Keratinocyte (primary cell): ENCODE measurements around the gene CDKAL1.

Source experiments
- EZH2 ChIP-seq: IDR thresholded peaks from one replicate; pipeline ENCODE4 v1.6.1; 2012; ENCODE audit warnings: inconsistent platforms, mild to moderate bottlenecking, low read length, moderate library complexity
- TF ChIP-seq, protein P1 (sequence below), 3 experiments: IDR thresholded peaks in 1 of 3; conservative IDR thresholded peaks in 1 of 3; optimal IDR thresholded peaks in 1 of 3; 2 replicates in 2 of 3; 3 replicates in 1 of 3; pipeline versions ENCODE3 to v1.5.1; 2011; ENCODE audit warnings: low read length in 3 of 3, mild to moderate bottlenecking in 3 of 3, moderate library complexity in 2 of 3, control low read depth in 1 of 3, inconsistent platforms in 1 of 3; ENCODE audit not compliant: insufficient read depth in 2 of 3; ENCODE audit errors: extremely low read depth in 1 of 3

DNA sequence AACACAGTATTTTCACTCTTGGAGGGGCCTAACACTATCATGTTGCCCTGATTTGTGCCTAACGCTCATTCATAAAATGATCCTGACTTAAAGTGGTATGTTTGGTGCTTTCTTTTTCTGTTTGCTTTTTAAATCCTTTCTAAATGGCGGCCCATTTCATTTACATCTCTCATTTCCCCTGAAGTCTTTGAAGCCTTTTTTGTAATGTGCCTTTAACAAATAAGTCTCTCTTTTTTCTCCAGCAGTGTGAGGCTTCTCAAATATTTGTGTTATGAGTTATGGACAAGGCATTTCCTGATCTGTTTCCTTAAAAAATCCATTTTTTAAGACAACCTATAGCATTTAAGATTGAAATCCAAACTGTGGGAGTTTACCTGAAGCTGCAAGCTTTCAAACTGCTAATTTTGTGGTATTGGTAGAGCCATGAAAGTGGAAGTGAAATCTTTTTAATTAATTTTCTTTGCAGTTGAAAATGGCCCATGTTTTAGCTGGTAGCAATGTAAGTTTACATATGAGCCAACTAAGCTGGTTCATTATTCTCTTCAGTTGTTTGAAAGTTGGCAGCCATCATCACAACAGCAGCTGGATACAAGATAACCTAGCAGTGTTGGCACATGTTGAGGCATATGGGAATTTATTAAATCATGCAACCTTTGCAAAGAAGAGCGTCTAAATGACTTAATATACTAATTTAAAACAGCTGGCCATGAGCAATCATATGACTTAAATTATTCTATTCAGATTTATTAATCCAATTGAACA is 469.7 kb downstream of the CDKAL1 start:
- TF ChIP-seq, protein P1, sequence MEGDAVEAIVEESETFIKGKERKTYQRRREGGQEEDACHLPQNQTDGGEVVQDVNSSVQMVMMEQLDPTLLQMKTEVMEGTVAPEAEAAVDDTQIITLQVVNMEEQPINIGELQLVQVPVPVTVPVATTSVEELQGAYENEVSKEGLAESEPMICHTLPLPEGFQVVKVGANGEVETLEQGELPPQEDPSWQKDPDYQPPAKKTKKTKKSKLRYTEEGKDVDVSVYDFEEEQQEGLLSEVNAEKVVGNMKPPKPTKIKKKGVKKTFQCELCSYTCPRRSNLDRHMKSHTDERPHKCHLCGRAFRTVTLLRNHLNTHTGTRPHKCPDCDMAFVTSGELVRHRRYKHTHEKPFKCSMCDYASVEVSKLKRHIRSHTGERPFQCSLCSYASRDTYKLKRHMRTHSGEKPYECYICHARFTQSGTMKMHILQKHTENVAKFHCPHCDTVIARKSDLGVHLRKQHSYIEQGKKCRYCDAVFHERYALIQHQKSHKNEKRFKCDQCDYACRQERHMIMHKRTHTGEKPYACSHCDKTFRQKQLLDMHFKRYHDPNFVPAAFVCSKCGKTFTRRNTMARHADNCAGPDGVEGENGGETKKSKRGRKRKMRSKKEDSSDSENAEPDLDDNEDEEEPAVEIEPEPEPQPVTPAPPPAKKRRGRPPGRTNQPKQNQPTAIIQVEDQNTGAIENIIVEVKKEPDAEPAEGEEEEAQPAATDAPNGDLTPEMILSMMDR (optimal IDR thresholded peaks at IDR 0.05 in 1 of 3, IDR thresholded peaks at IDR 0.05 in 1 of 3, conservative IDR thresholded peaks at IDR 0.05 in 1 of 3; ENCODE audit: extremely low read depth in 1 of 3, insufficient read depth in 2 of 3, low read length in 3 of 3): no peak
- TF ChIP-seq EZH2: no peak
